Measurements from ENCODE around the gene R3HDML. TPM values are rescaled to one million over a fixed set of nuclear protein-coding genes. Genes with fewer than 3 reads are reported as not detected.

Gene R3HDML
- total RNA-seq, 2 donors from 2014 or later = not detected

DNA sequence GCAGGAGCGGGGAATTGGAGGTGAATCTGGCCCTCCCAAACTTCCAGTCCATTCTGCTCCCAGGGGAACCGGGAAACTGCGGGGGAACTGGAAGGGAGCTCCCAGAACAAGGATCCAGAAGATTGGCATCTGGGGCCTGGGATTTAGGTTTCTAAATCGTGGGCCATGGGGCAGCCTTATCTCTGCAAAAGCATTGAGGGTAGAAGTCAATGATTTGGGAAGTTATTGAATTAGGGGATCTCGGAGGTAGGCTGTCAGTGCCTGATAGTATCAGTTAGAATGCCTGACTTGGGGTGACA, 63.8 kb downstream of the R3HDML start:
- Histone ChIP-seq H3K27ac (no peak overlapping the region), H3K36me3 (no peaks in the 10 kb centered on the region), H3K9me3 (no peaks in the 10 kb centered on the region), H3K27me3 (replicated peaks; ENCODE audit: insufficient read depth) (no peaks in the 10 kb centered on the region), H3K4me1 (ENCODE audit: control insufficient read depth in 1 of 2, low read depth in 2 of 2) (no peaks in the 10 kb centered on the region), H3K4me3 (no peak overlapping the region)
- DNase-seq (ENCODE audit: low spot score) = no peak
- TF ChIP-seq CTCF (IDR thresholded peaks at IDR 0.05) = no peak
- no peak for ATAC-seq (ENCODE audit: insufficient number of reproducible peaks, low FRiP score, low read depth)

Other genes with a start within 250 kb of the R3HDML start
- 100 to 1,000 TPM; 169 to 179 TPM for gene JPH2, start 149.9 kb upstream of the R3HDML start, total RNA-seq
- 10 to 100 TPM; 33.6 to 34.4 TPM for gene OSER1, start 126.3 kb upstream of the R3HDML start, total RNA-seq
- gene GDAP1L1, start 89.7 kb upstream of the R3HDML start, total RNA-seq = not detected
- 1 to 10 TPM; 7.5 to 8.7 TPM for gene FITM2, start 25.8 kb upstream of the R3HDML start, total RNA-seq
- gene HNF4A, start 18.7 kb downstream of the R3HDML start, total RNA-seq = under 1 TPM in 1 of 2 donors, not detected in 1; 0.78 TPM
- 10 to 100 TPM in 1 of 2 donors, 1 to 10 TPM in 1; 7.3 to 17.6 TPM for gene TTPAL, start 138.8 kb downstream of the R3HDML start, total RNA-seq
- 100 to 1,000 TPM in 1 of 2 donors, 10 to 100 TPM in 1; 98.9 to 109 TPM for gene SERINC3, start 185.0 kb downstream of the R3HDML start, total RNA-seq
- 100 to 1,000 TPM; 125 to 186 TPM for gene PKIG, start 245.5 kb downstream of the R3HDML start, total RNA-seq

All from thoracic aorta (tissue), 2 donors.